Body of pancreas (tissue), 4 donors: ENCODE measurements around the gene TENT4A. TPM values are rescaled to one million over a fixed set of nuclear protein-coding genes. Genes with fewer than 3 reads are reported as not detected.

Experiments
- ATAC-seq: fragments of 150-250 bp; one replicate; pipeline ENCODE4 v1.9.1; 2016
- DNase-seq, 4 donors: peaks; one replicate each; pipeline ENCODE4 v3.0.0-alpha.2; 2019
- H3K27ac ChIP-seq, 4 donors: fragments of 200-600 bp; sonication (generic); 1 replicate in 3 of 4; 2 replicates in 1 of 4; pipeline versions ENCODE4 v1.5.1 to v1.6.1; 2016 to 2019; ENCODE audit warnings: mild to moderate bottlenecking in 1 of 4, mixed read lengths in 1 of 4, moderate library complexity in 1 of 4
- H3K27me3 ChIP-seq, 2 donors: fragments of 200-600 bp; sonication (generic); one replicate each; pipeline ENCODE4 v1.6.0; 2016; ENCODE audit warnings: mild to moderate bottlenecking in 1 of 2
- H3K36me3 ChIP-seq, 2 donors: fragments of 200-600 bp; sonication (generic); replicated peaks in 1 of 2; 2 replicates each; pipeline ENCODE4 v1.5.1; 2016; ENCODE audit warnings: low read depth in 2 of 2; ENCODE audit not compliant: insufficient read depth in 1 of 2
- H3K4me1 ChIP-seq: fragments of 200-600 bp; sonication (generic); one replicate; pipeline ENCODE4 v1.6.0; 2016
- H3K4me3 ChIP-seq, 2 donors: fragments of 200-600 bp; sonication (generic); 1 replicate in 1 of 2; 2 replicates in 1 of 2; pipeline ENCODE4 v1.5.1; 2016 to 2019
- H3K9me3 ChIP-seq, 3 donors: fragments of 200-600 bp; sonication (generic); 1 replicate in 2 of 3; 2 replicates in 1 of 3; pipeline ENCODE4 v1.5.1; 2016
- CTCF ChIP-seq, 7 experiments: fragments of 450-650 bp in 4 of 7; fragments of 200-600 bp in 3 of 7; sonication (generic) in 3 of 7; IDR thresholded peaks; one replicate each; pipeline ENCODE4 v1.5.1; 2016 to 2019; ENCODE audit warnings: antibody characterized with exemption in 7 of 7
- POLR2A ChIP-seq, 3 donors: fragments of 450-650 bp; IDR thresholded peaks; one replicate each; pipeline ENCODE4 v1.6.1; 2016; ENCODE audit warnings: antibody characterized with exemption in 3 of 3, mild to moderate bottlenecking in 2 of 3
- WGBS, 2 donors: methylation state at CpG; one replicate each; pipeline ENCODE4 v1.1.5; 2017; 5-methylcytosine and 5-hydroxymethylcytosine counted together
- intact Hi-C: fragments of 100-400 bp; cut with DNase I; formaldehyde crosslinking; loops from one replicate; pipeline ENCODE4 v1.15.1; 2023
- total RNA-seq, 2 donors: library from RNA; depleted of rRNA; stranded (reverse); fragments of >200 nt; gene quantifications; one replicate each; pipeline ENCODE4 v1.1.0, GENCODE V29; 2016

Gene TENT4A
- total RNA-seq, 2 donors from 2014 or later: 11.9 to 27.7 TPM

GRCh38 chr5:6750951-6751685 lies 37.9 kb downstream of the TENT4A start:
- TF ChIP-seq CTCF (IDR thresholded peaks at IDR 0.05): no peak
- TF ChIP-seq POLR2A (IDR thresholded peaks at IDR 0.05): no peak
- Histone ChIP-seq H3K9me3 (no peaks in the 10 kb centered on the region), H3K4me1 (no peaks in the 10 kb centered on the region), H3K27ac (no peak overlapping the region), H3K4me3 (no peak overlapping the region), H3K36me3 (peaks cover 31 to 36% of the 10 kb centered on the region in 2 donors), H3K27me3 (no peaks in the 10 kb centered on the region)
- intact Hi-C loops: no loop called here
- WGBS, 2 donors: 82 to 90% methylated on average over 16 to 18 of the region's 18 CpGs
- ATAC-seq: no peak
- DNase-seq: no peak

GRCh38 chr5:6752236-6752635 lies 39.0 kb downstream of the TENT4A start:
- intact Hi-C loops: no loop called here
- Histone ChIP-seq H3K4me3 (no peak overlapping the region), H3K36me3 (peaks cover 34 to 35% of the 10 kb centered on the region in 2 donors), H3K4me1 (no peaks in the 10 kb centered on the region), H3K27me3 (no peaks in the 10 kb centered on the region), H3K27ac (no peak overlapping the region), H3K9me3 (no peaks in the 10 kb centered on the region)
- 93 to 99% methylated on average over 9 to 12 of the region's 12 CpGs for WGBS, 2 donors
- ATAC-seq: no peak
- DNase-seq: no peak
- no peak for TF ChIP-seq CTCF (IDR thresholded peaks at IDR 0.05)
- no peak for TF ChIP-seq POLR2A (IDR thresholded peaks at IDR 0.05)

- intact Hi-C loops: no loop called here
- WGBS, 2 donors: 94 to 95% methylated on average over 11 of the region's 11 CpGs
- no peak for ATAC-seq
- H3K27me3 ChIP-seq: no peaks in the 10 kb centered on the region
- TF ChIP-seq CTCF (IDR thresholded peaks at IDR 0.05): no peak
- TF ChIP-seq POLR2A (IDR thresholded peaks at IDR 0.05): no peak
- H3K27ac ChIP-seq: no peak overlapping the region
- H3K4me1 ChIP-seq: no peaks in the 10 kb centered on the region
- H3K36me3 ChIP-seq: peaks cover 34 to 35% of the 10 kb centered on the region in 2 donors
- H3K9me3 ChIP-seq: no peaks in the 10 kb centered on the region
- no peak for DNase-seq
- no peak overlapping the region for H3K4me3 ChIP-seq
Observed at GRCh38 chr5:6752782-6753181, 39.5 kb downstream of the TENT4A start.

- DNase-seq (no peak), ATAC-seq (no peak)
- intact Hi-C loops: no loop called here
- Histone ChIP-seq H3K9me3 (no peaks in the 10 kb centered on the region), H3K4me3 (no peak overlapping the region), H3K27ac (no peak overlapping the region), H3K36me3 (peaks cover 30 to 34% of the 10 kb centered on the region in 2 donors), H3K27me3 (no peaks in the 10 kb centered on the region), H3K4me1 (no peaks in the 10 kb centered on the region)
- 91 to 98% methylated on average over 10 to 11 of the region's 11 CpGs for WGBS, 2 donors
- no peak for TF ChIP-seq CTCF (IDR thresholded peaks at IDR 0.05)
- TF ChIP-seq POLR2A (IDR thresholded peaks at IDR 0.05): no peak
Observed at GRCh38 chr5:6753851-6754250, 40.6 kb downstream of the TENT4A start.

GRCh38 chr5:6754766-6755165 lies 41.5 kb downstream of the TENT4A start:
- TF ChIP-seq POLR2A (IDR thresholded peaks at IDR 0.05): no peak
- TF ChIP-seq CTCF (IDR thresholded peaks at IDR 0.05): no peak
- no peaks in the 10 kb centered on the region for H3K9me3 ChIP-seq
- no peak overlapping the region for H3K27ac ChIP-seq
- H3K27me3 ChIP-seq: no peaks in the 10 kb centered on the region
- intact Hi-C loops: no loop called here
- DNase-seq (no peak), ATAC-seq (no peak)
- H3K4me3 ChIP-seq: no peak overlapping the region
- peaks cover 28 to 34% of the 10 kb centered on the region in 2 donors for H3K36me3 ChIP-seq
- no peaks in the 10 kb centered on the region for H3K4me1 ChIP-seq
- 93 to 97% methylated on average over 16 to 28 of the region's 29 CpGs for WGBS, 2 donors
